Activated T-cell treated with anti-CD3 and anti-CD28 coated beads, Interleukin-2, amount 50 U/mL, for 4 hours (primary cell): ENCODE measurements around the gene PLGLB2. TPM values are rescaled to one million over a fixed set of nuclear protein-coding genes. Genes with fewer than 3 reads are reported as not detected.
"Not testable (repeated sequence)": the region's sequence is repeated elsewhere in the genome, so short reads cannot be mapped to it uniquely, and the experiment has no call there.

ENCODE experiments used
- ATAC-seq, 2 donors: fragments of 200-7000 bp; cut with Tn5 transposase; one replicate each; pipeline ENCODE4 v1.10.0; 2021
- DNase-seq: peaks from one replicate; pipeline ENCODE4 v3.0.0-alpha.2; 2020
- H3K27me3 Mint-ChIP-seq: one replicate; pipeline ENCODE4 v1.8.0; 2021; ENCODE audit warnings: low read depth, mixed read lengths
- H3K36me3 Mint-ChIP-seq: one replicate; pipeline ENCODE4 v1.8.0; 2022; ENCODE audit warnings: mixed read lengths; ENCODE audit not compliant: insufficient read depth
- H3K4me1 Mint-ChIP-seq: one replicate; pipeline ENCODE4 v1.8.0; 2021; ENCODE audit warnings: low read depth, mixed read lengths
- H3K4me3 Mint-ChIP-seq: one replicate; pipeline ENCODE4 v1.8.0; 2021; ENCODE audit warnings: mild to moderate bottlenecking, moderate library complexity, mixed read lengths
- H3K9me3 Mint-ChIP-seq: one replicate; pipeline ENCODE4 v1.8.0; 2021; ENCODE audit warnings: mixed read lengths
- total RNA-seq, 3 donors: library from RNA; stranded (reverse); gene quantifications; one replicate each; pipeline ENCODE4 v1.2.1, GENCODE V29; 2021

Gene PLGLB2
- total RNA-seq = under 1 TPM in 2 of 3 donors, not detected in 1; 0.16 TPM

- not testable (repeated sequence) for H3K4me3 Mint-ChIP-seq, H3K27me3 Mint-ChIP-seq, H3K4me1 Mint-ChIP-seq, H3K36me3 Mint-ChIP-seq, ATAC-seq, H3K9me3 Mint-ChIP-seq, DNase-seq
These were observed at the start of gene PLGLB2 for GRCh38 chr2:87747791-87748190. Gene PLGLB2 (plus strand): TSS chr2:87748087. CDS start chr2:87748154, 67 bp downstream.

- ATAC-seq = peak; percentile 71 to 93
- H3K27me3 Mint-ChIP-seq = not testable (repeated sequence)
These were observed 43.1 kb upstream of the PLGLB2 start for GRCh38 chr2:87704572-87705323.

GRCh38 chr2:87708368-87708767, 39.5 kb upstream of the PLGLB2 start:
- peaks cover 11% of the 10 kb centered on the region for H3K4me1 Mint-ChIP-seq
- not testable (repeated sequence) for H3K9me3 Mint-ChIP-seq, H3K36me3 Mint-ChIP-seq, DNase-seq, H3K27me3 Mint-ChIP-seq, H3K4me3 Mint-ChIP-seq
- peak in 1 of 2 donors; percentile 48 for ATAC-seq

More at GRCh38 chr2:87704572-87705323, 43.1 kb upstream of the PLGLB2 start:
- peak overlapping the region; percentile 48 for H3K4me3 Mint-ChIP-seq
- H3K4me1 Mint-ChIP-seq = peaks cover 11% of the 10 kb centered on the region
- not testable (repeated sequence) for DNase-seq, H3K36me3 Mint-ChIP-seq, H3K9me3 Mint-ChIP-seq

- not testable (repeated sequence) for H3K4me1 Mint-ChIP-seq, H3K36me3 Mint-ChIP-seq, H3K4me3 Mint-ChIP-seq, ATAC-seq, H3K9me3 Mint-ChIP-seq, H3K27me3 Mint-ChIP-seq, DNase-seq
These were observed 19.8 kb upstream of the PLGLB2 start for GRCh38 chr2:87727940-87728599.

GRCh38 chr2:87740928-87741327, 7.0 kb upstream of the PLGLB2 start:
- not testable (repeated sequence) for ATAC-seq, H3K4me3 Mint-ChIP-seq, DNase-seq, H3K36me3 Mint-ChIP-seq, H3K4me1 Mint-ChIP-seq, H3K9me3 Mint-ChIP-seq, H3K27me3 Mint-ChIP-seq

GRCh38 chr2:87742393-87743108, 5.3 kb upstream of the PLGLB2 start:
- H3K4me3 Mint-ChIP-seq, H3K27me3 Mint-ChIP-seq, H3K36me3 Mint-ChIP-seq, ATAC-seq, DNase-seq, H3K9me3 Mint-ChIP-seq, H3K4me1 Mint-ChIP-seq: not testable (repeated sequence)

GRCh38 chr2:87743638-87744037, 4.2 kb upstream of the PLGLB2 start:
- ATAC-seq, H3K4me3 Mint-ChIP-seq, H3K4me1 Mint-ChIP-seq: not testable (repeated sequence)

GRCh38 chr2:87745353-87745951, 2.4 kb upstream of the PLGLB2 start:
- H3K27me3 Mint-ChIP-seq, H3K9me3 Mint-ChIP-seq, ATAC-seq, H3K4me1 Mint-ChIP-seq, H3K4me3 Mint-ChIP-seq, H3K36me3 Mint-ChIP-seq, DNase-seq: not testable (repeated sequence)

More at GRCh38 chr2:87743638-87744037, 4.2 kb upstream of the PLGLB2 start:
- H3K27me3 Mint-ChIP-seq, DNase-seq, H3K9me3 Mint-ChIP-seq, H3K36me3 Mint-ChIP-seq: not testable (repeated sequence)

- H3K4me3 Mint-ChIP-seq, H3K9me3 Mint-ChIP-seq, ATAC-seq, H3K36me3 Mint-ChIP-seq, H3K4me1 Mint-ChIP-seq, H3K27me3 Mint-ChIP-seq, DNase-seq: not testable (repeated sequence)
These were observed 637 bp downstream of the PLGLB2 start for GRCh38 chr2:87748524-87748923.

- not testable (repeated sequence) for DNase-seq, H3K9me3 Mint-ChIP-seq, H3K4me3 Mint-ChIP-seq, H3K27me3 Mint-ChIP-seq, H3K4me1 Mint-ChIP-seq, H3K36me3 Mint-ChIP-seq, ATAC-seq
These were observed 2.7 kb downstream of the PLGLB2 start for GRCh38 chr2:87750560-87750959.

- DNase-seq, H3K27me3 Mint-ChIP-seq: not testable (repeated sequence)
These were observed 6.9 kb downstream of the PLGLB2 start for GRCh38 chr2:87754759-87755158.

More at GRCh38 chr2:87754759-87755158, 6.9 kb downstream of the PLGLB2 start:
- ATAC-seq, H3K4me1 Mint-ChIP-seq, H3K9me3 Mint-ChIP-seq, H3K4me3 Mint-ChIP-seq, H3K36me3 Mint-ChIP-seq: not testable (repeated sequence)

Other genes with a start within 250 kb of the PLGLB2 start
- gene RGPD2, start 77.7 kb downstream of the PLGLB2 start, total RNA-seq = 1 to 10 TPM in 1 of 3 donors, under 1 TPM in 2; 0.66 to 1.8 (median 0.71) TPM